ENCODE measurements around the gene LBP. TPM values are rescaled to one million over a fixed set of nuclear protein-coding genes. Genes with fewer than 3 reads are reported as not detected.
"Not testable (repeated sequence)": the region's sequence is repeated elsewhere in the genome, so short reads cannot be mapped to it uniquely, and the experiment has no call there.

The LBP gene
- total RNA-seq, 1 experiment from 2014 or later, result not detected

DNA sequence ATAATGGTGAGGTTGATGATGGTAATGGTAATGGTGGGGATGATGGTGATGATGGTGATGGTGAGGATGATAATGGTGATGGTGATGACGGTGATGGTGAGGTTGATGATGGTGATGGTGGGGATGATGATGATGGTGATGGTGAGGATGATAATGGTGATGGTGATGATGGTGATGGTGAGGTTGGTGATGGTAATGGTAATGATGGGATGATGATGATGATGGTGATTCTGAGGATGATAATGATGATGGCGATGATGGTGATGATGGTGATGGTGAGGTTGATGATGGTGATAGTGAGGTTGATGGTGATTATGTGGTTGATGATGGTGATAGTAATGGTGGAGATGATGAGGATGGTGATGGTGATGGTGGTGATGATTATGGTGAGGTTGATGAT lies 32.6 kb upstream of the LBP start:
- Histone ChIP-seq H3K4me3 (no peak overlapping the region), H3K36me3 (no peaks in the 10 kb centered on the region)
- no peak for DNase-seq

DNA sequence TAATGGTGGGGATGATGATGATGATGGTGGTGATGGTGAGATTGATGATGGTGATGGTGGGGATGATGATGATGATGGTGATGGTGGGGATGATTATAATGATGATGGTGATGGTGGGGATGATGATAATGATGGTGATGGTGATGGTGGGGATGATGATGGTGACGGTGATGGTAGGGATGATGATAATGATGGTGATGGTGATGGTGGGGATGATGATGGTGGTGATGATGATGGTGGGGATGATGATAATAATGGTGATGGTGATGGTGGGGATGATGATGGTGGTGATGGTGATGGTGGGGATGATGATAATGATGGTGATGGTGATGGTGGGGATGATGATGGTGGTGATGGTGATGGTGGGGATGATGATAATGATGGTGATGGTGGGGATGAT lies 31.9 kb upstream of the LBP start:
- not testable (repeated sequence) for H3K4me3 ChIP-seq, H3K27me3 ChIP-seq, DNase-seq, H3K9me3 ChIP-seq, H3K36me3 ChIP-seq

More for the DNA sequence above, 32.6 kb upstream of the LBP start:
- Histone ChIP-seq H3K9me3 (peaks cover 2% of the 10 kb centered on the region; the same call in 1 of the 2 replicates), H3K27me3 (no peaks in the 10 kb centered on the region)

DNA sequence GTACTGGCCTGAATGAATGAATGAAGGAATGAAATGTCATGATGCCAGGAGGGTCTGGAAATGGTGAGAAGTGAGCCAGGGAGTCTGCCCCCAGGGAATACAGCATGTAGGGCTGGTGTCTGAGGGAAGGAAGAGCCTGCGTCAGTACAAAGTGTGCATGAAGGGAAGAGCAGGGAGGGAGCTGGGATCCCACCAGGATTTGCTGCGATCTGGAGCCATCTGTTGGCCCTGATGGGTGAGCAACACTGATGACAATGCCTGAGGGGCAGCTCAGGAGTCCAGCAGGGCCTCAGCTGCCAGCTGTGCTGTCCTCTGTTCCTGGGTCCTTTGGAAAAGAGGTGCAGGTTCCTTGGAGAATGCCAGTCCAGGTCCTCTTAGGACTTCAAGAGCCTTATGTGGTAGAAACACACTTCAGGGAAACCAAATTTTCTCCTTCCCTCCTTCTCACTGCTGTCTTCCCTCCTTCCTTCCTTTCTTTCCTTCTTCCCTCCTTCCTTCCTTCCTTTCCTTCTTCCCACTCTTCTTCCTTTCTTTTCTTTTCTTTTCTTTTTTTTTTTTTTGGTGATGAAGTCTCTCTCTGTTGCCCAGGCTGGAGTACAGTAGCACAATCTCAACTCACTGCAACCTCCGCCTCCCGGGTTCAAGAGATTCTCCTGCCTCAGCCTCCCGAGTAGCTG lies 30.9 kb upstream of the LBP start:
- Histone ChIP-seq H3K4me3 (no peak overlapping the region), H3K27me3 (no peaks in the 10 kb centered on the region), H3K36me3 (no peaks in the 10 kb centered on the region), H3K9me3 (no peaks in the 10 kb centered on the region)
- no peak for DNase-seq

DNA sequence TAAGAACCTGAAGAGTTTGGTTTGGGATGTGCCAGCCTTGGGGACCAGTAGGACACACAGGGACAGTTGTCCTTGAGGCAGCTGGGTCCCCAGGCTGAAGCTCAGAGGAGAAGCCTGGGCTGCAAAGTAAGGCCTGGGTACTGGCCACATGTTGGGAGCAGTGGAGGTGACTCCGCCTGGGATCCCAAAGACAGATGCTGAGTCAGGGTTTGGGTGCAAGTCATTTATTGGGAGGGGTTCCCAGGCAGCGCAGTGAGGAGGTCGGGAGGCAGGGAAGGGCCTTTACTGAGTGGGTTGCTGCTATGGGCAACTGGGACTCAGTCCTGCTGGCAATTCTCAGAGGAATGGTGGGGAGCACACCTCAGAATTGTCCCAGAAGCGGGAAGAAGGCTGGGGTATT lies 29.9 kb upstream of the LBP start:
- Histone ChIP-seq H3K27me3 (no peaks in the 10 kb centered on the region), H3K4me3 (no peak overlapping the region), H3K36me3 (no peaks in the 10 kb centered on the region), H3K9me3 (no peaks in the 10 kb centered on the region; the same call in 1 of the 2 replicates)
- no peak for DNase-seq

DNA sequence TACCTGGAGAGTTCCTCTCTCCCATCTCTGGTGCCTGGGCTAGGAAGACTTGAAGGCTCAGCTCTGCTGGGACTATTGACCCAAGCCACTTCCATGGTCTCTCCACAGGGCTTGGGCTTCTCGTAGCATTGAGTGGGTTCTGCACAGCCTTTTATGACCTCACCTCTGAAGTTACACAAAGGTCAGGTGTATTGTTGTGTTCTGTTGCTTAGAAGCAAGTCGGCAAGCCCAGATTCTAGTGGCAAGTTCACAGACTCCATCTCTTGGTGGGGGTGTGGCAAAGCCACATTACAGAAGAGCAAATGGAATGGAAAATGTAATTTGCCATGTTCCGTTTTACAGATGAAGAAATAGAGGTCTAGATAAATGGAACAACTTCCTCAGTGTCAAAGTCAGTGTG lies 28.9 kb upstream of the LBP start:
- Histone ChIP-seq H3K27me3 (no peaks in the 10 kb centered on the region), H3K9me3 (no peaks in the 10 kb centered on the region; the same call in 1 of the 2 replicates), H3K36me3 (no peaks in the 10 kb centered on the region), H3K4me3 (no peak overlapping the region)
- no peak for DNase-seq

DNA sequence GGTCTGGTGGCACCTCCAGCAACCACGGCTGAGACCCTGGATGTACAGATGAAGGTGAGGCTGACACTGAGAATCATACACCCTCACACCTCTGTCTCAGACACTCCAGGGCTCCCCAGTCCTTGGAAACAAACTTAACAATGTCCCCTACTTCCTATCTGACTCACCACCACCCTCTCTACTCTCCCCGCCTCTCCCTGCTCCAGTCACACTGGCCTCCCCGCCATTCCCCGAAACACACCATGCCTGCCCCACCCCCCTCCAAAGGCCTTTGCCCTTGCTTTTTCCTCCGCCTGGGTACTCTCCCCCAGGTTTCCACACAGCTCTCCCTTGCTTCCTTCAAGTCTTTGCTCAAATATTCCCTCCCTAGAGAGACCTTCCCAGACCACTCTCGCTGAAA lies 26.1 kb upstream of the LBP start:
- Histone ChIP-seq H3K36me3 (no peaks in the 10 kb centered on the region), H3K27me3 (no peaks in the 10 kb centered on the region), H3K4me3 (no peak overlapping the region), H3K9me3 (no peaks in the 10 kb centered on the region; the same call in none of the 2 replicates)
- DNase-seq, result no peak

DNA sequence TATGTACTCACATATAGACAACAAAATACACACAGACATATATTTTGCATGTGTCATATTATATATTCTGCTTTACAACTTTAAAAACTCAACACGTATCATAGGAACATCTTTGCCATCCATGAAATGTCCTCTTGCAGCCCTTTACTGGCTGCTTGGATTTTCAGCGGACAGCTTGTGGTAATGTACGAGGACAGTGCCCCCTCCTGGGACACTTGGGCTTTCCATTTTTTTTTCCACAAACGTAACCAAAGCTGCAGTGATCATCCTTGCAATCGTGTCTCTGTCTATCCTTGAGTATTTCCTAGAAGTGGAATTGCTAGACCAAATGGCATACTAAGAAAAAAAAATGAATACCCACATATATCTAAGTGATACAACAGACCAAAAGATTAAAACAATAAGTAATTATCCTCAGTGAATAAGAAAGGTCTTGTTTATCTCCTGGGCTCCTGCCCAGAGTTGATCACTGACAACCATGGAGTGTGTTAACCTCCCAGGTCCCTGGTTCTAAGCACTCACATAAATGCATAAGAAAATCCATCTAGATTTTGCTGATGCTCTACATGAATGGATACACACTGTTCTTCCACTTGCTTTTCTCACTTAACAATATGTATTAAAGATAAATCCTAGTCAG lies 24.2 kb upstream of the LBP start:
- peak; percentile 38 for DNase-seq

DNA sequence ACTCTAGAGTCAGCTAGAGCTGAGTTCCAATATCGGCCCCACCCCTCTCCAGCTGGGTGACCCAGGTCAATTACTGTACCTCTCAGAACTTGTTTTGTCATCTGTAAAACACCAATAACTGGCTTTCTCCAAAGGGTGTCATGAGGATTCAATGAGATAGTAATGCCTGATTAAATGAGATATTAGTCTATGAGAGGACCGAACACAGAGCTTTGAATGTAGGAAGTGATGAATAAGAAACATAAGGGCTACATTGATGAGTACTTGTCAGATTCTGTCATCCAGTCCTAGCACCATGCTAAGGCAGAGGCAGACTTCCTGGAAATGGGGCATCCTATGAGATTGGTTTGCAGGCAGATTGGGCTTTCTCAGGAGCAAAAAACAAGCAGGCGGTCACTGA lies 22.1 kb upstream of the LBP start:
- no peaks in the 10 kb centered on the region for H3K27me3 ChIP-seq

More for the DNA sequence above, 24.2 kb upstream of the LBP start:
- H3K9me3 ChIP-seq, result no peaks in the 10 kb centered on the region; the same call in none of the 2 replicates
- no peaks in the 10 kb centered on the region for H3K27me3 ChIP-seq
- H3K4me3 ChIP-seq, result no peak overlapping the region
- H3K36me3 ChIP-seq, result no peaks in the 10 kb centered on the region

DNA sequence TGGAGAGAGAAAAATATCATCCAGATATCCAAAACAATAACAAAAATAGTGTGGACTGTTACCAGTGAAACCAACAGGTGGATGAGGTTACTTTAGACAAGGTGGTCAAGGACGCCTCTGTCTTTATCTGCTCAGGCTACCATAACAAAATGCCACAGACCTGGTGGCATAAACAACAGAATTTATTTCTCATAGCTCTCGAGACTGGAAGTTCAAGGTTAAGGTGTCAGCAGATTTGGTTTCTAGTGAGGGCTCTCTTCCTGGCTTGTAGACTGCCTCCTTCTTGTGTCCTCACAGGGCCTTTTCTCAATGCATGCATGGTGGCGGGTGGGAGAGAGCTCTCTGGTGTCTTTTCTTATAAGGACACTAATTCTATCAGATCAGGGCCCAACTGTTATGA lies 21.1 kb upstream of the LBP start:
- no peaks in the 10 kb centered on the region for H3K27me3 ChIP-seq
- no peaks in the 10 kb centered on the region for H3K36me3 ChIP-seq
- DNase-seq, result no peak
- H3K4me3 ChIP-seq, result no peak overlapping the region
- no peaks in the 10 kb centered on the region; the same call in none of the 2 replicates for H3K9me3 ChIP-seq

More for the DNA sequence above, 22.1 kb upstream of the LBP start:
- H3K9me3 ChIP-seq, result no peaks in the 10 kb centered on the region; the same call in none of the 2 replicates
- no peak for DNase-seq
- H3K36me3 ChIP-seq, result no peaks in the 10 kb centered on the region
- H3K4me3 ChIP-seq, result no peak overlapping the region

DNA sequence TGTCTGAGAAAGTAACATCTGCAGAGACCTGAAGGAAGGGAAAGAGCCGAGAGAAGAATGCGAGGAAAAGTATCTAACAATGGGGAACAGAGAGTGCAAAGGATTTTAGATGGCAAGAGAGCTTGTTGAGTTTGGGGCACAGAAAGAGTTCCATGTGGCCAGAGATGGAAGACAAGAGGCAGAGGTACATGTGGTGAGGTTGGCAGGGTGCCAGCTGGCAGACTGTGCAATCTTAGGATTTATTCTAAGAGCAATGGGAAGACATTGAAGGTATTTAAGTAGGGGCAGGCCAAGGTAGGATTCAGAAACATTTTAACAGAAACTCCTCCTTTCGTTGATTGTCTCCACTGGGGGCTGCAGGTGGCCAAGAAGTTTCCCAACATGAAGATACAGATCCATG lies 20.4 kb upstream of the LBP start:
- DNase-seq, result no peak
- H3K36me3 ChIP-seq, result no peaks in the 10 kb centered on the region
- H3K9me3 ChIP-seq, result no peaks in the 10 kb centered on the region; the same call in none of the 2 replicates
- H3K4me3 ChIP-seq, result no peak overlapping the region
- no peaks in the 10 kb centered on the region for H3K27me3 ChIP-seq

DNA sequence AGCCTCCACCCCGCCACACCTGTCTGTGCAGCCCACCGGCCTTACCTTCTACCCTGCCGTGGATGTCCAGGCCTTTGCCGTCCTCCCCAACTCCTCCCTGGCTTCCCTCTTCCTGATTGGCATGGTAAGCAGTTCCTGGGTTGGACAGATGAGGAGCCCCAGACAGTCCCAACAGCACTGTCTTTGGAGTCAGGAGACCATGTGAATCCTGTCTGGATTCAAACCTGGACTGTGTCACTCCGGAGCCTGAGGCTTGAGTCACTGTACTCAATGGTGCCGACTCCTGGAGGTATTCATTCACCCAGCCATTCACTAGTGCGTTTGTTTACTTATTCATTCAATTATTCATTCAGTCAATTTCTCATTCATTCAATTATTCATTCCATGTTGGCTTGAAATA lies 20.0 kb upstream of the LBP start:
- peak; percentile 42 for DNase-seq
- Histone ChIP-seq H3K9me3 (no peaks in the 10 kb centered on the region; the same call in none of the 2 replicates), H3K36me3 (no peaks in the 10 kb centered on the region), H3K27me3 (no peaks in the 10 kb centered on the region), H3K4me3 (no peak overlapping the region)

DNA sequence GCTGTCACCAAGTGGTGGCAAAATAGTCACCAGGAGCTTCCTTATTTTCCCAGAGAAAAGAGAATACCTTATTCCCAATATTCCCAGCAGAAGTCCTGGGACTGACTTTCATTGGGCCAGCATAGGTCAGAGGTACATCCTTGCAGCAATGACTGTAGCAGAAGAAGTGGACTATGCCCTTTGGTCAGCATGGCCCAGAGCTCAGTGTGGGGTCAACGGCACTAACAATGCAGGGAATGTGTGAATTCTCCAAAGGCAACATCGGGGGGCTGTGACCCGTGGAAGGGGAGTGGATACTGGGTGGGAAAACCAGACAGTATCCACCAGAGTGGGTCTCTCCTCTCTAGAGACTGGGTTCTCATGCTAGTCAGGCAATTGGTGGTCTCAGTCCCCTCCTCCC lies 15.6 kb upstream of the LBP start:
- Histone ChIP-seq H3K9me3 (no peaks in the 10 kb centered on the region), H3K4me3 (no peak overlapping the region), H3K36me3 (no peaks in the 10 kb centered on the region), H3K27me3 (peaks cover 4% of the 10 kb centered on the region; the same call in 1 of the 2 replicates)
- DNase-seq, result no peak

DNA sequence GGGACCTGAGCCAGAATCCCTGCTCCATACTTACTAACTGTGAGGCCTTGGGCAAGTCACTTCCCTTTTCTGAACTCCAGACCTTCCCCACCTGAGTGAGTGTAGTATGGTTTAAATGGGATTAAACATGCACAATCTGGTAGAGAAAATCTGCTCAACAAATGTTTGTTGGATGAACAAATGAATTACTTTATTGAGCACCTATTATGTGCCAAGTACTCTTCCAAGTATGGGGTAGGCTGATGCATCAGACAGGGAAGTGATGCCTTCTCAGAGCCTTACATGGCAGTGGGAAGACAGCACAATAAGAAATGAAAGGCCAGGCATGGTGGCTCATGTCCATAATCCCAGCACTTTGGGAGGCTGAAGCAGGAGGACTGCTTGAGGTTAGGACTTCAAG lies 15.0 kb upstream of the LBP start:
- Histone ChIP-seq H3K9me3 (no peaks in the 10 kb centered on the region), H3K4me3 (no peak overlapping the region), H3K27me3 (peaks cover 4% of the 10 kb centered on the region; the same call in 1 of the 2 replicates), H3K36me3 (no peaks in the 10 kb centered on the region)
- DNase-seq, result no peak

DNA sequence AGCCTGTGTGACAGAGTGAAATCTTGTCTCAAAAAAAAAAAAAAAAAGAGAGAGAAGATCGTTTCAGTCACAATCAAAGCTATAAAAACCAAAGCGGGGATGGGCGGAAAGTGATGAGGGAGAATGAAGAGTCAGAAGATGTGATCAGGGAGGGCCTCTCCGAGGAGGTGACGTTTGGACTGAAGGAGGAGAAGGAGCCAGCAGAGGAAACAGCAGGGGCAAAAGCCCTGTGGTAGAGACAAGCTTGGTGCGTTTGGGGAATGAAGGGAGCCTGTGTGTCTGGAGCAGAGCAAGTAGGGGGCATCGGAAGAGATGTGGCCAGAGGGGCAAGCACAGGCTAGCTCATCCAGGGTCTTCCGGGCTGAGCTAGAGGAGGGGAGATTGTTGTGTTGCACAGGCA lies 14.5 kb upstream of the LBP start:
- Histone ChIP-seq H3K9me3 (no peaks in the 10 kb centered on the region), H3K4me3 (no peak overlapping the region), H3K36me3 (no peaks in the 10 kb centered on the region), H3K27me3 (peaks cover 4% of the 10 kb centered on the region; the same call in 1 of the 2 replicates)
- DNase-seq, result no peak

DNA sequence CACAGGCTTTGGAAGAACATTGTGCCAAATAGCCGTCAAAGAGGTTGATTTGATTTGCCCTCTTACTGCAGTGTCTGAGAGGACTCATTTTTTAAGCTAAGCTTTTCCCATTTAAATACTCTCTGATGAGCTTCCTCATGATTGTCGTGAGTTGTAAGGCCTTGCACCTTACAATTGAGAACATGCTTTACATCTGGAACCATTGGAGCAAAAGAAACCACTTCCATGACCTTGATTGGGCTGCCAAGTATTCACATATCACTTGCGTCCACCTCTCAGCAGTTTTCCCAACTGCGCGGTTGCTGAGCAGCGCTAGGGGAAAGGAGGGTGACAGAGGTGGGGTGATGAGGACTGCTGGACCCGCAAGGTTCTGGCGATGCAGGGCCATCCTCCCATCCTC lies 12.3 kb upstream of the LBP start:
- Histone ChIP-seq H3K27me3 (peaks cover 4% of the 10 kb centered on the region; the same call in 1 of the 2 replicates), H3K9me3 (peaks cover 6% of the 10 kb centered on the region; the same call in 1 of the 2 replicates), H3K36me3 (no peaks in the 10 kb centered on the region), H3K4me3 (no peak overlapping the region)
- DNase-seq, result no peak

DNA sequence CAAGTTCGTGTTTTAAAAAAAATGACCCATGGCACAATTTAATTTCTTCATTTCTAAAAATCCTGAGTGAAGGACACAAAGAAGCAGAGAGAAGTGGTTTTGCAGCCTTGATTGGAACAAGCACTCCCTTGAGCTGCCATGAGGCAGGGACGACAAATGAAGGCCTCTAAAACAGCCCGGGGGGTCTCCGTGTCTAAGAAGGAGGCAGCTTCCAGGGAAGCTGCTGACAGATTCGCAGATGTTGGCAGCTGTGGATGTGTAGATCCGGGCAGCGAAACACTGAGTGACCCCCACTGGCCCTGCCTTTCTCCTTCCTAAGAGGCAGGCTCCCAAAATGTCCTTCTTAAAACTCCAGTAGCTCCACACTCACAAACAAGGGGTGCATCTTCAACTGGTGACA lies 9.6 kb upstream of the LBP start:
- H3K9me3 ChIP-seq, result peaks cover 6% of the 10 kb centered on the region; the same call in 1 of the 2 replicates
- DNase-seq, result no peak
- H3K4me3 ChIP-seq, result no peak overlapping the region
- no peaks in the 10 kb centered on the region for H3K36me3 ChIP-seq
- peaks cover 4% of the 10 kb centered on the region; the same call in 1 of the 2 replicates for H3K27me3 ChIP-seq

DNA sequence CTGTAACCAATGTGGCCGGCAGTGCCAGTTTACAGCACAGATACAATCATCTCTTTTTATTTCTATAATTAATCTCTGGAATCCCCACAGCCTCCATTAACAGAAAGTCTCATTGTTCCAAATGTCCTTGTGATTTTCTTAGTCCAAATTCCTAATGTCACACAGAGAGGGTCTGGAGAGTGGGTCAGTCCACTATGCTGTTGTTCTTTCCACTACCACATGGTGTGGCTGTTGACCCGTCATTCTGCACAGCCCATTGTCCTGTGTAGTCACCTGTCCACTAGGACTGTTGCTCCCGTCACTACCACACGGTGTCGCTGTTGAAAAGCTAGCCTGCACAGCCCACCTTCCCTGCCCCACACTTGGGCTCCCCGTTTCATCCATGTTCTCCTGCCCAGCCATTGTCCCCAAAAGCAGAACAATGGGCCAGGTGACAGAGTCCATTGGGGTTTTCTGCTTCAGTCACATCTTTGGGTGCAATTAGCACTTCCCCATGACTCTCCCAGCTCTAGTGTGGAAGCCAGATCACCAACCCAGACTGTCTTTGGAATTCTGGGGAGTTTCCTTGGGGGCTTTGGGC lies 8.6 kb upstream of the LBP start:
- DNase-seq, result no peak
- Histone ChIP-seq H3K4me3 (no peak overlapping the region), H3K36me3 (no peaks in the 10 kb centered on the region), H3K9me3 (peaks cover 6% of the 10 kb centered on the region; the same call in 1 of the 2 replicates), H3K27me3 (peaks cover 2% of the 10 kb centered on the region; the same call in 1 of the 2 replicates)

Measured in MG63 (cell line).